Sigmoid colon (tissue), 7 donors: ENCODE data around the gene BCAR3. TPM values are rescaled to one million over a fixed set of nuclear protein-coding genes. Genes with fewer than 3 reads are reported as not detected.

ENCODE experiments used
- DNase-seq: peaks from one replicate; pipeline ENCODE4 v3.0.0-alpha.2; 2019
- H3K27ac ChIP-seq, 4 donors: fragments of 200-600 bp; sonication (generic); one replicate each; pipeline ENCODE4 v1.5.1; 2016 to 2019; ENCODE audit warnings: mild to moderate bottlenecking in 1 of 4
- H3K27me3 ChIP-seq, 3 donors: fragments of 200-600 bp; sonication (generic); one replicate each; pipeline ENCODE4 v1.5.1; 2019; ENCODE audit warnings: mild to moderate bottlenecking in 1 of 3
- H3K36me3 ChIP-seq, 4 donors: fragments of 200-600 bp; sonication (generic); one replicate each; pipeline ENCODE4 v1.5.1; 2016 to 2019
- H3K4me1 ChIP-seq, 4 donors: fragments of 200-600 bp; sonication (generic); one replicate each; pipeline ENCODE4 v1.5.1; 2017 to 2019
- H3K4me3 ChIP-seq, 4 donors: fragments of 200-600 bp; sonication (generic); one replicate each; pipeline ENCODE4 v1.5.1; 2017 to 2019; ENCODE audit warnings: mild to moderate bottlenecking in 2 of 4, moderate library complexity in 1 of 4
- H3K9me3 ChIP-seq, 4 donors: fragments of 200-600 bp in 3 of 4; sonication (generic) in 3 of 4; one replicate each; pipeline versions ENCODE4 v1.5.1 to v1.6.1; 2013 to 2019
- EP300 ChIP-seq, 4 donors: sonication (generic); formaldehyde crosslinking; IDR thresholded peaks; one replicate each; pipeline ENCODE4 v1.6.1; 2017; ENCODE audit warnings: antibody characterized with exemption in 4 of 4
- POLR2A ChIP-seq, 2 donors: fragments of 450-650 bp; IDR thresholded peaks; one replicate each; pipeline ENCODE4 v1.6.1; 2016; ENCODE audit warnings: antibody characterized with exemption in 2 of 2, mild to moderate bottlenecking in 2 of 2, moderate library complexity in 2 of 2
- POLR2AphosphoS5 ChIP-seq, 4 donors: sonication (generic); formaldehyde crosslinking; IDR thresholded peaks; one replicate each; pipeline ENCODE4 v1.6.1; 2017; ENCODE audit warnings: antibody characterized with exemption in 4 of 4
- WGBS, 2 donors: extraction: QIAGEN DNeasy Blood & Tissue Kit; methylation state at CpG; one replicate each; pipeline ENCODE4 v1.1.7; 2013; 5-methylcytosine and 5-hydroxymethylcytosine counted together
- intact Hi-C: fragments of 100-400 bp; cut with DNase I; formaldehyde crosslinking; loops from one replicate; pipeline ENCODE4 v1.15.1; 2023
- polyA plus RNA-seq, 3 donors: library from polyadenylated mRNA; stranded (reverse); fragments of 200-250 nt; gene quantifications; one replicate each; pipeline ENCODE4 v1.2.3, GENCODE V29; 2013
- total RNA-seq, 4 donors: library from RNA; depleted of rRNA; stranded (reverse); fragments of >200 nt; gene quantifications; one replicate each; pipeline ENCODE4 v1.1.0, GENCODE V29; 2016
- TF ChIP-seq, protein P1 (sequence below), 4 experiments: fragments of 450-650 bp in 3 of 4; fragments of 200-600 bp in 1 of 4; IDR thresholded peaks; one replicate each; pipeline ENCODE4 v1.5.1; 2016 to 2019; ENCODE audit warnings: antibody characterized with exemption in 4 of 4, mild to moderate bottlenecking in 3 of 4, moderate library complexity in 2 of 4
- donor health status: healthy with polysubstance abuse.
- donor health status: Bipolar disorder and iron deficiency.
- donor health status: healthy.

The BCAR3 gene
- total and polyA plus RNA-seq, 7 donors = 12.3 to 43.2 (median 22.1) TPM

DNA sequence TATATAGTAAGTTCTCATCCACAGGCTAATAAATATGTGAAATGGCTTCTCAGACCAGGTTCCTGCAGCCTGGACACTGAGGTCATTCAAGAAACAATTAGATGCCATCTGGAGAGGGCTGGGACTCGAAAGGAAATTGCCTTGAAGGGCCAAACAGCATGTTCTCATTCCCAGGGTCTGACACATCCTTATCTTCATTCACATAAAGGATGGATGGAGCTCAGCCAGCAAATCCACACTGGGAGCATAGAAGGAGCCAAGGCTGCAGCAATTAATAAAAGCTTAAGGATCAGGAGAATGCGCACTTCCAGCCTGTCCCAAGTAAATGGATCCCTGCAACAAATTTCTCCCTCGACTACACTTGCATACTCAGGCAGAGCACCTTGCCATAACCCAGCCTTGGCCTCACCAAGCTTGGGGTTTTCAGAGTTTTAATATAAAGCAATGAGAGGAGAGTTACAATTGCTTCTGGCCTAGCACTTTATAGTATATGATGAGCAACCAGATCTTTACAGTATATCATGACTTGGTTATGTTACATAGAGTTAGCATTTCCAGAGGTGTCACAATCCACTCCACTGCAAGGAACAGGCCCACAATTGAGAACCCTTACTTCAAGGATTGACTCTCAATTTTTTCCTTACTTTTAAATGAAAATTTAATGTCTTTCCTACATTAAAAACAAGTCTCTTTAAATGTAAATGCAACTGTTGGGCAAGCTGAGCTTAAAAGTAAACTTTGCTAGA is 55.9 kb downstream of the BCAR3 start:
- peak; percentile 46 for DNase-seq
- TF ChIP-seq, protein P1, sequence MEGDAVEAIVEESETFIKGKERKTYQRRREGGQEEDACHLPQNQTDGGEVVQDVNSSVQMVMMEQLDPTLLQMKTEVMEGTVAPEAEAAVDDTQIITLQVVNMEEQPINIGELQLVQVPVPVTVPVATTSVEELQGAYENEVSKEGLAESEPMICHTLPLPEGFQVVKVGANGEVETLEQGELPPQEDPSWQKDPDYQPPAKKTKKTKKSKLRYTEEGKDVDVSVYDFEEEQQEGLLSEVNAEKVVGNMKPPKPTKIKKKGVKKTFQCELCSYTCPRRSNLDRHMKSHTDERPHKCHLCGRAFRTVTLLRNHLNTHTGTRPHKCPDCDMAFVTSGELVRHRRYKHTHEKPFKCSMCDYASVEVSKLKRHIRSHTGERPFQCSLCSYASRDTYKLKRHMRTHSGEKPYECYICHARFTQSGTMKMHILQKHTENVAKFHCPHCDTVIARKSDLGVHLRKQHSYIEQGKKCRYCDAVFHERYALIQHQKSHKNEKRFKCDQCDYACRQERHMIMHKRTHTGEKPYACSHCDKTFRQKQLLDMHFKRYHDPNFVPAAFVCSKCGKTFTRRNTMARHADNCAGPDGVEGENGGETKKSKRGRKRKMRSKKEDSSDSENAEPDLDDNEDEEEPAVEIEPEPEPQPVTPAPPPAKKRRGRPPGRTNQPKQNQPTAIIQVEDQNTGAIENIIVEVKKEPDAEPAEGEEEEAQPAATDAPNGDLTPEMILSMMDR (IDR thresholded peaks at IDR 0.05) = no peak
- no peak for TF ChIP-seq POLR2AphosphoS5 (IDR thresholded peaks at IDR 0.05)
- no peak for TF ChIP-seq EP300 (IDR thresholded peaks at IDR 0.05)
- TF ChIP-seq POLR2A (IDR thresholded peaks at IDR 0.05) = no peak
- Histone ChIP-seq H3K4me1 (peaks cover 0 to 9% (median 2%) of the 10 kb centered on the region in 4 donors), H3K27ac (no peak overlapping the region), H3K4me3 (no peak overlapping the region), H3K9me3 (no peaks in the 10 kb centered on the region), H3K27me3 (no peaks in the 10 kb centered on the region), H3K36me3 (no peaks in the 10 kb centered on the region)
- 77 to 81% methylated on average over 3 of the region's 3 CpGs for WGBS, 2 donors
- intact Hi-C loops = loop anchor here (10.0 kb wide), 1 partner anchor 281 kb away; the partner anchor contains the start of gene DR1

DNA sequence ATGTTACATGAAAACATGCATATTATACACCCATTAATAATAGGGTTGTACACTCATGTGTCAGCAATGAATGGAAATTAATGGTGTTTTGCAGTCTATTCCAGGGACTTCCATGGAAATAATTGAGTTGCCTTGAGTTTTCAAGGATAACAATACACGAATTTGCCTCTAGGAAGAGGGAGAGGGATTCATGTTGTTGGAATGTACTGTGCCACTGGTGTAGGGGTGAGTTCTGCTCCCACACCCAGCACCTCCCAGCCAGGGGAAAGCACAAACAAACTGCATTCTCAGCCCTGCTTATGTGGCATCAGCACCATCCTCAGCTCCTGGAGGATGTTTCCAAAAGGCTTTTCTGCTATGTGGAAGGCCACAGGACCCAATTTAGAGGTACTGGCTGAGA is 57.8 kb downstream of the BCAR3 start:
- intact Hi-C loops = loop anchor here (10.0 kb wide), 1 partner anchor 279 kb away; the partner anchor contains the start of gene DR1
- H3K36me3 ChIP-seq = no peaks in the 10 kb centered on the region
- H3K9me3 ChIP-seq = no peaks in the 10 kb centered on the region
- TF ChIP-seq EP300 (IDR thresholded peaks at IDR 0.05) (no peak), POLR2AphosphoS5 (IDR thresholded peaks at IDR 0.05) (no peak), POLR2A (IDR thresholded peaks at IDR 0.05) (no peak)
- TF ChIP-seq, protein P1 (IDR thresholded peaks at IDR 0.05) = no peak
- no peak for DNase-seq
- peaks cover 0 to 9% (median 2%) of the 10 kb centered on the region in 4 donors for H3K4me1 ChIP-seq
- H3K27ac ChIP-seq = no peak overlapping the region
- 63 to 79% methylated on average over 1 of the region's 1 CpG for WGBS, 2 donors
- no peak overlapping the region for H3K4me3 ChIP-seq
- H3K27me3 ChIP-seq = no peaks in the 10 kb centered on the region

DNA sequence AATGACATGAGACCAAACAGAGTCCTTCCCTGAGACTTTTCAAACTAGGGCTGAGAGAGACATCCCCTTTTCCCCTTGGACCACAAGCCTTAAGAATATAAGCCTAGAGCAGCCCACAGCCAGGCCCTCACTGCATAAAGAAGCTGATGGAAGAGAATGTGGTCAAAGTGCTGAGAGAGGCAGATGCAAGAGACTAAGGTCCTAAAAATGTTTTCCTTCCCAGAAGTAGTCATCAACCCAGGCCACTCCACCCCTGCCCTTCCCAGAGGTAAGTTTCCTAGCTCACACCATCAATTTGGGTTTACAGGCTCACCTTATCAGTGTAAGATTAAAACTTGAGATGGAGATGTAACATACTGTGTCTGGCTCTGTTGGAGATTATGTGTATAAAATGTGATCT is 58.2 kb downstream of the BCAR3 start:
- intact Hi-C loops = loop anchor here (10.0 kb wide), 1 partner anchor 279 kb away; the partner anchor contains the start of gene DR1
- no peak overlapping the region for H3K27ac ChIP-seq

DNA sequence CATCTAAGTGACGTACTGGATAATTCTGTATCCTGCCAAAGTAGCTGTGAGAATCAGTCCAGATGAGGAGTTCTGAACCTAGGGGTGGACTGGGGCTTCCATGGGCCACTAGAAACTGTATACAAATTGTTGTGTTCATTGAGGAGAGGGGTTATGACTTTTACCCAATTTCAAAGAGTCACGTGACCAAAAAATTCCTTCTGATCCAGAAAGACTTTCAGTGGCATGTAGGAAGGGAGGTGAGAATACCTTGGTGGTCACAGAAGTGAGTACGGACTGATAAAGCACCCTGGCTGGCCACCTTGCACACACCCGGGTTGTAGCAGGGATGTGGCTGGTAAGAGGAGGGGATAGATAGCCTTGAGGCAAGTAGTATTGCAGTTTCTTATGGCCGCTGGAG is 60.4 kb downstream of the BCAR3 start:
- Histone ChIP-seq H3K27me3 (no peaks in the 10 kb centered on the region), H3K4me3 (no peak overlapping the region), H3K36me3 (no peaks in the 10 kb centered on the region), H3K4me1 (peaks cover 0 to 27% (median 21%) of the 10 kb centered on the region in 4 donors), H3K27ac (no peak overlapping the region), H3K9me3 (no peaks in the 10 kb centered on the region)
- DNase-seq = no peak
- 96 to 97% methylated on average over 5 of the region's 5 CpGs for WGBS, 2 donors
- intact Hi-C loops = loop anchor here (10.0 kb wide), 1 partner anchor 276 kb away; the partner anchor contains the start of gene DR1
- TF ChIP-seq POLR2AphosphoS5 (IDR thresholded peaks at IDR 0.05) = no peak
- TF ChIP-seq, protein P1 (IDR thresholded peaks at IDR 0.05) = no peak
- no peak for TF ChIP-seq POLR2A (IDR thresholded peaks at IDR 0.05)

More for the DNA sequence above, 58.2 kb downstream of the BCAR3 start:
- peaks cover 0 to 9% (median 2%) of the 10 kb centered on the region in 4 donors for H3K4me1 ChIP-seq
- TF ChIP-seq EP300 (IDR thresholded peaks at IDR 0.05) (no peak), POLR2AphosphoS5 (IDR thresholded peaks at IDR 0.05) (no peak), POLR2A (IDR thresholded peaks at IDR 0.05) (no peak)
- TF ChIP-seq, protein P1 (IDR thresholded peaks at IDR 0.05) = no peak
- no peak for DNase-seq
- H3K36me3 ChIP-seq = no peaks in the 10 kb centered on the region
- H3K9me3 ChIP-seq = no peaks in the 10 kb centered on the region
- no peak overlapping the region for H3K4me3 ChIP-seq
- no peaks in the 10 kb centered on the region for H3K27me3 ChIP-seq
